Activated T-helper 1 cell treated with anti-CD3 and anti-CD28 coated beads, Interleukin-2, amount 50 U/mL, for 16 hours (primary cell): Measurements from ENCODE around the gene CCDC32.

Source experiments
- DNase-seq, 2 donors: peaks; one replicate each; pipeline ENCODE4 v3.0.0-alpha.2; 2020; ENCODE audit warnings: low read depth in 1 of 2, low spot score in 1 of 2

The CCDC32 gene

DNA sequence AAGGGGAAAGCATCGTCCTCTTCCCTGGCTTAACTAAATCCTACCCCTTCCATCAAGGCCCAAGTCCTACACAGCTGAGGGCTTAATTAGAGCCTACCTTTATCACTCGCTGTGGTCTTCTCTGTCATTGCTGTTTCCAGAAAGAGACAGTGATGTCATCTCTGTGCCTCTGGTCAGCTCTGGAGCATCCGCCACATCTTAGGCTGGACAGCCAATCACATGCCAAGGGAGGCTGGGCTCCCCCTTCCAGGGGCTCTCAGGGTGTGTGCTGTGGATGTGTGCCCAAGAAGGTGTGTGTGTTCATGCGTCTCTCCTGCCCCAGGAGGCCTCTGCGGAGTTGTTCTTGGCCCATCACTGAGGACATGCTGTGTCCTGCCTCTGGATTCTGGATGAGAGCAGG is 51.2 kb downstream of the CCDC32 start:
- DNase-seq = no peak

- DNase-seq = no peak
Observed at GRCh38 chr15:40512440-40512839, 52.4 kb downstream of the CCDC32 start.

GRCh38 chr15:40511472-40512133 is 53.2 kb downstream of the CCDC32 start:
- DNase-seq = no peak

GRCh38 chr15:40511093-40511471 is 53.8 kb downstream of the CCDC32 start:
- no peak for DNase-seq

GRCh38 chr15:40510201-40510600 is 54.6 kb downstream of the CCDC32 start:
- DNase-seq = no peak

GRCh38 chr15:40508216-40508615 is 56.6 kb downstream of the CCDC32 start:
- DNase-seq = no peak

- peak; percentile 40 to 41 for DNase-seq
Observed at GRCh38 chr15:40506964-40507571, 57.8 kb downstream of the CCDC32 start.
